Thoracic aorta (tissue), 2 donors: ENCODE measurements around the gene TULP4. TPM values are rescaled to one million over a fixed set of nuclear protein-coding genes. Genes with fewer than 3 reads are reported as not detected.

Experiments
- ATAC-seq: fragments of 150-250 bp; one replicate; pipeline ENCODE4 v1.8.0; 2017; ENCODE audit warnings: low read depth; ENCODE audit not compliant: insufficient number of reproducible peaks, low FRiP score
- DNase-seq: peaks from one replicate; pipeline ENCODE4 v3.0.0-alpha.2; 2020; ENCODE audit warnings: low spot score
- H3K27ac ChIP-seq, 2 donors: fragments of 200-600 bp; sonication (generic); 1 replicate in 1 of 2; 2 replicates in 1 of 2; pipeline ENCODE4 v1.5.1; 2016; ENCODE audit warnings: mild to moderate bottlenecking in 2 of 2, moderate library complexity in 2 of 2
- H3K27me3 ChIP-seq: fragments of 200-600 bp; sonication (generic); replicated peaks from 2 replicates; pipeline ENCODE4 v1.6.0; 2016; ENCODE audit warnings: mild to moderate bottlenecking; ENCODE audit not compliant: insufficient read depth
- H3K36me3 ChIP-seq: fragments of 200-600 bp; sonication (generic); one replicate; pipeline ENCODE4 v1.5.1; 2016
- H3K4me1 ChIP-seq, 2 donors: fragments of 200-600 bp; sonication (generic); 1 replicate in 1 of 2; 2 replicates in 1 of 2; pipeline versions ENCODE4 v1.5.1 to v1.6.0; 2016; ENCODE audit warnings: low read depth in 2 of 2, mild to moderate bottlenecking in 1 of 2; ENCODE audit not compliant: control insufficient read depth in 1 of 2
- H3K4me3 ChIP-seq: fragments of 200-600 bp; sonication (generic); 2 replicates; pipeline ENCODE4 v1.5.1; 2016; ENCODE audit warnings: mild to moderate bottlenecking
- H3K9me3 ChIP-seq: fragments of 200-600 bp; sonication (generic); 2 replicates; pipeline ENCODE4 v1.5.1; 2016
- CTCF ChIP-seq: fragments of 200-600 bp; sonication (generic); IDR thresholded peaks from one replicate; pipeline ENCODE4 v1.5.1; 2019; ENCODE audit warnings: antibody characterized with exemption
- total RNA-seq, 2 donors: library from RNA; depleted of rRNA; stranded (reverse); fragments of >200 nt; gene quantifications; one replicate each; pipeline versions ENCODE4 v1.1.0 to v1.2.3, GENCODE V29; 2016

TULP4 gene
- total RNA-seq, 2 donors from 2014 or later, result 75.5 to 189 TPM

- Histone ChIP-seq H3K27ac (no peak overlapping the region), H3K9me3 (peaks cover 6% of the 10 kb centered on the region), H3K4me3 (no peak overlapping the region), H3K36me3 (no peaks in the 10 kb centered on the region), H3K4me1 (peaks cover 4 to 7% of the 10 kb centered on the region in 2 donors), H3K27me3 (no peaks in the 10 kb centered on the region)
- DNase-seq, result no peak
- TF ChIP-seq CTCF, result no peak
- ATAC-seq, result no peak
Measured at GRCh38 chr6:158531970-158532369, 219.7 kb downstream of the TULP4 start.

GRCh38 chr6:158536084-158536890 is 224.0 kb downstream of the TULP4 start:
- Histone ChIP-seq H3K9me3 (no peaks in the 10 kb centered on the region), H3K4me3 (peak overlapping the region; percentile 70), H3K36me3 (no peaks in the 10 kb centered on the region), H3K4me1 (peaks cover 4 to 13% of the 10 kb centered on the region in 2 donors), H3K27me3 (no peaks in the 10 kb centered on the region), H3K27ac (no peak overlapping the region)
- ATAC-seq, result no peak
- no peak for TF ChIP-seq CTCF
- no peak for DNase-seq

- no peak for DNase-seq
- ATAC-seq, result no peak
- no peak overlapping the region for H3K27ac ChIP-seq
- no peak for TF ChIP-seq CTCF
- no peaks in the 10 kb centered on the region for H3K9me3 ChIP-seq
- H3K4me1 ChIP-seq, result peaks cover 4 to 13% of the 10 kb centered on the region in 2 donors
- no peaks in the 10 kb centered on the region for H3K36me3 ChIP-seq
- no peaks in the 10 kb centered on the region for H3K27me3 ChIP-seq
- peak overlapping the region; percentile 70 for H3K4me3 ChIP-seq
Measured at GRCh38 chr6:158536891-158537798, 224.9 kb downstream of the TULP4 start.

- DNase-seq, result no peak
- no peaks in the 10 kb centered on the region for H3K27me3 ChIP-seq
Measured at GRCh38 chr6:158538741-158539140, 226.5 kb downstream of the TULP4 start.

More at GRCh38 chr6:158538741-158539140, 226.5 kb downstream of the TULP4 start:
- no peak overlapping the region for H3K4me3 ChIP-seq
- no peak for ATAC-seq
- H3K9me3 ChIP-seq, result no peaks in the 10 kb centered on the region
- no peak for TF ChIP-seq CTCF
- H3K4me1 ChIP-seq, result peaks cover 4 to 13% of the 10 kb centered on the region in 2 donors
- H3K27ac ChIP-seq, result no peak overlapping the region
- H3K36me3 ChIP-seq, result no peaks in the 10 kb centered on the region
